Panc1 (cell line): ENCODE data around the gene ZSCAN31. TPM values are rescaled to one million over a fixed set of nuclear protein-coding genes. Genes with fewer than 3 reads are reported as not detected.
A peak's percentile ranks its signal among the peaks of the same experiment; 100 is the strongest.

Experiments
- ATAC-seq: fragments of 200-7000 bp; cut with Tn5 transposase; 2 replicates; pipeline ENCODE4 v1.9.1; 2020; ENCODE audit warnings: mild to moderate bottlenecking, moderate library complexity
- BruUV-seq: library from RNA; stranded (reverse); fragments of 400-500 nt; replicated peaks from 2 replicates; lab custom pipeline; 2021; lab: Mats Ljungman, UMichigan
- CTCF ChIA-PET: fragments of 300-600 bp; sonication (Branson Sonifier 250); formaldehyde crosslinking; loops from one replicate; lab custom pipeline; 2022; ENCODE audit warnings: antibody characterized with exemption; lab: Charles Lee
- POLR2A ChIA-PET: fragments of 300-600 bp; sonication (Branson Sonifier 250); formaldehyde crosslinking; loops from one replicate; lab custom pipeline; 2022; ENCODE audit warnings: antibody characterized with exemption; lab: Charles Lee
- DNase-seq: peaks from one replicate; pipeline ENCODE4 v3.0.0-alpha.2; 2010; ENCODE audit warnings: low read depth, low spot score
- H3K27ac ChIP-seq: 2 replicates; pipeline ENCODE4 v1.5.1; 2011; ENCODE audit warnings: mild to moderate bottlenecking, low read length, inconsistent platforms
- H3K27me3 ChIP-seq: fragments of 200-500 bp; sonication (Bioruptor generic); 2 replicates; pipeline ENCODE4 v1.6.0; 2014; ENCODE audit warnings: low read length, inconsistent platforms; ENCODE audit not compliant: control insufficient read depth, insufficient read depth
- H3K36me3 ChIP-seq: fragments of 200-500 bp; sonication (Bioruptor generic); 2 replicates; pipeline ENCODE4 v1.5.1; 2014; ENCODE audit warnings: inconsistent platforms, mild to moderate bottlenecking, low read length, moderate library complexity; ENCODE audit not compliant: control insufficient read depth, insufficient read depth
- H3K4me1 ChIP-seq: 2 replicates; pipeline ENCODE4 v1.5.1; 2011; ENCODE audit warnings: inconsistent platforms, mild to moderate bottlenecking, low read length, moderate library complexity; ENCODE audit not compliant: control insufficient read depth, insufficient read depth
- H3K4me3 ChIP-seq, 2 experiments: 2 replicates each; pipeline ENCODE4 v1.5.1; 2011 to 2012; ENCODE audit warnings: low read depth in 2 of 2, low read length in 2 of 2, mild to moderate bottlenecking in 2 of 2, inconsistent platforms in 1 of 2, moderate library complexity in 1 of 2
- H3K9me3 ChIP-seq: fragments of 200-500 bp; sonication (Bioruptor generic); 2 replicates; pipeline ENCODE4 v1.5.1; 2014; ENCODE audit warnings: low read depth, mild to moderate bottlenecking, inconsistent platforms, low read length, moderate library complexity; ENCODE audit not compliant: control insufficient read depth, insufficient read depth
- CTCF ChIP-seq: fragments of 450-650 bp; IDR thresholded peaks from 2 replicates; pipeline ENCODE4 v1.5.1; 2017; ENCODE audit warnings: mild to moderate bottlenecking
- POLR2AphosphoS5 ChIP-seq: IDR thresholded peaks from 2 replicates; pipeline ENCODE4 v1.6.1; 2012; ENCODE audit warnings: mild to moderate bottlenecking, low read depth, low read length, moderate library complexity
- REST ChIP-seq, 2 experiments: IDR thresholded peaks; 2 replicates each; pipeline ENCODE4 v1.6.1; 2011 to 2012; ENCODE audit warnings: low read depth in 2 of 2, control low read depth in 1 of 2, low read length in 1 of 2, mild to moderate bottlenecking in 1 of 2, moderate library complexity in 1 of 2; ENCODE audit not compliant: insufficient read depth in 1 of 2
- SIN3A ChIP-seq: IDR thresholded peaks from 2 replicates; pipeline ENCODE4 v1.6.1; 2012; ENCODE audit warnings: low read depth, mild to moderate bottlenecking, low read length, moderate library complexity, borderline replicate concordance; ENCODE audit not compliant: insufficient read depth
- TCF7L2 ChIP-seq: IDR thresholded peaks from 2 replicates; pipeline ENCODE4 v1.6.1; 2011; ENCODE audit warnings: mild to moderate bottlenecking, low read depth, low read length, inconsistent platforms
- in situ Hi-C: cut with HindIII; loops from 2 replicates; pipeline ENCODE4 v1.10.0; 2016; ENCODE audit warnings: low sequenced_read_pairs, low pct_unique_long_range_greater_than_20kb
- intact Hi-C: fragments of 100-400 bp; cut with micrococcal nuclease; formaldehyde crosslinking; loops from one replicate; pipeline ENCODE4 v1.10.0; 2022; ENCODE audit not compliant: unreplicated experiment
- total RNA-seq: library from RNA; stranded (reverse); gene quantifications from one replicate; pipeline ENCODE4 v1.2.1, GENCODE V29; 2021; ENCODE audit not compliant: unreplicated experiment

ZSCAN31 gene
- total RNA-seq, 1 experiment from 2014 or later = 10.4 TPM

GRCh38 chr6:28353356-28353755 is 17.4 kb upstream of the ZSCAN31 start:
- no peak for TF ChIP-seq SIN3A
- no peak for TF ChIP-seq POLR2AphosphoS5
- no peak for TF ChIP-seq REST (IDR thresholded peaks at IDR 0.05; ENCODE audit: insufficient read depth in 1 of 2, low read depth in 2 of 2, low read length in 1 of 2)
- TF ChIP-seq CTCF = no peak
- no peak for TF ChIP-seq TCF7L2
- in situ Hi-C loops = no loop called here
- POLR2A ChIA-PET = no interaction called here

GRCh38 chr6:28351493-28351925 is 15.6 kb upstream of the ZSCAN31 start:
- H3K9me3 ChIP-seq = no peaks in the 10 kb centered on the region
- CTCF ChIA-PET = no interaction called here
- TF ChIP-seq REST (IDR thresholded peaks at IDR 0.05; ENCODE audit: insufficient read depth in 1 of 2, low read depth in 2 of 2, low read length in 1 of 2) (no peak), TCF7L2 (no peak), CTCF (no peak), POLR2AphosphoS5 (no peak), SIN3A (no peak)
- DNase-seq (no peak), ATAC-seq (no peak)
- POLR2A ChIA-PET = no interaction called here
- peaks cover 2% of the 10 kb centered on the region; the same call in 1 of the 2 replicates for H3K36me3 ChIP-seq
- BruUV-seq = no TSS peak
- peaks cover 35% of the 10 kb centered on the region for H3K4me1 ChIP-seq
- no peaks in the 10 kb centered on the region for H3K27me3 ChIP-seq
- H3K27ac ChIP-seq = peak overlapping the region; percentile 93
- H3K4me3 ChIP-seq = peak overlapping the region; percentile 73 to 75
- in situ Hi-C loops (no loop called here), intact Hi-C loops (loop anchor here (5.0 to 10.0 kb wide), 3 partner anchors 84 to 447 kb away; partner anchors contain the start of gene ZSCAN26)

More at GRCh38 chr6:28353356-28353755, 17.4 kb upstream of the ZSCAN31 start:
- intact Hi-C loops = loop anchor here (5.0 to 10.0 kb wide), 3 partner anchors 86 to 449 kb away; partner anchors contain the start of gene ZSCAN26
- no peak for ATAC-seq
- Histone ChIP-seq H3K4me3 (peak overlapping the region; percentile 43 to 52), H3K27ac (peak overlapping the region; percentile 97), H3K4me1 (peaks cover 45% of the 10 kb centered on the region), H3K27me3 (no peaks in the 10 kb centered on the region), H3K9me3 (no peaks in the 10 kb centered on the region), H3K36me3 (peaks cover 2% of the 10 kb centered on the region; the same call in 1 of the 2 replicates)
- BruUV-seq = no TSS peak
- CTCF ChIA-PET = no interaction called here
- DNase-seq = no peak
